HEK293T (cell line): ENCODE data around the gene TMEM269.

Experiments
- CTCF ChIA-PET: fragments of 350-600 bp; formaldehyde crosslinking; extraction: SDS; loops from one replicate; lab custom pipeline; 2021; ENCODE audit warnings: antibody characterized with exemption, inconsistent platforms; lab: Yijun Ruan, JAX
- POLR2A ChIA-PET: fragments of 350-600 bp; formaldehyde crosslinking; extraction: SDS; loops from one replicate; lab custom pipeline; 2020; ENCODE audit warnings: antibody characterized with exemption, inconsistent platforms; lab: Yijun Ruan, JAX
- DNase-seq: peaks from one replicate; pipeline ENCODE4 v3.0.0; 2012; ENCODE audit warnings: mixed read lengths; ENCODE audit errors: extremely low spot score
- ARNT ChIP-seq: fragments of 450-650 bp; IDR thresholded peaks from 2 replicates; pipeline ENCODE4 v1.6.1; 2017; ENCODE audit warnings: mild to moderate bottlenecking
- BHLHE40 ChIP-seq: fragments of 450-650 bp; IDR thresholded peaks from 2 replicates; pipeline ENCODE4 v1.6.1; 2016; ENCODE audit warnings: mild to moderate bottlenecking, moderate library complexity, borderline replicate concordance
- CTBP1 ChIP-seq: fragments of 450-650 bp; IDR thresholded peaks from 2 replicates; pipeline ENCODE4 v1.6.1; 2016; ENCODE audit warnings: borderline replicate concordance
- ELF4 ChIP-seq: fragments of 450-650 bp; IDR thresholded peaks from 2 replicates; pipeline ENCODE4 v1.6.1; 2017; ENCODE audit warnings: antibody characterized with exemption
- FOXA1 ChIP-seq: fragments of 450-650 bp; IDR thresholded peaks from 2 replicates; pipeline ENCODE4 v1.6.1; 2016; ENCODE audit warnings: mild to moderate bottlenecking
- FOXK2 ChIP-seq: fragments of 450-650 bp; IDR thresholded peaks from 2 replicates; pipeline ENCODE4 v1.6.1; 2016; ENCODE audit warnings: mild to moderate bottlenecking
- FOXM1 ChIP-seq: fragments of 450-650 bp; IDR thresholded peaks from 2 replicates; pipeline ENCODE4 v1.6.1; 2017; ENCODE audit warnings: mild to moderate bottlenecking, borderline replicate concordance
- HDGF ChIP-seq: fragments of 450-650 bp; IDR thresholded peaks from 2 replicates; pipeline ENCODE4 v1.6.1; 2017; ENCODE audit warnings: antibody characterized with exemption, borderline replicate concordance
- L3MBTL2 ChIP-seq: fragments of 450-650 bp; conservative IDR thresholded peaks from 2 replicates; pipeline ENCODE4 v1.6.1; 2016; ENCODE audit warnings: mild to moderate bottlenecking
- LEF1 ChIP-seq: fragments of 450-650 bp; IDR thresholded peaks from 2 replicates; pipeline ENCODE4 v1.6.1; 2017; ENCODE audit warnings: mild to moderate bottlenecking, borderline replicate concordance
- NFRKB ChIP-seq: fragments of 450-650 bp; IDR thresholded peaks from 2 replicates; pipeline ENCODE4 v1.6.1; 2016; ENCODE audit warnings: mild to moderate bottlenecking, moderate library complexity
- PKNOX1 ChIP-seq: fragments of 450-650 bp; IDR thresholded peaks from 2 replicates; pipeline ENCODE4 v1.6.1; 2016
- SP1 ChIP-seq: fragments of 450-650 bp; IDR thresholded peaks from 2 replicates; pipeline ENCODE4 v1.6.1; 2017
- SUZ12 ChIP-seq: fragments of 450-650 bp; IDR thresholded peaks from 2 replicates; pipeline ENCODE4 v1.6.1; 2016; ENCODE audit warnings: mild to moderate bottlenecking
- TARDBP ChIP-seq: fragments of 450-650 bp; IDR thresholded peaks from 2 replicates; pipeline ENCODE4 v1.6.1; 2016
- ZNF384 ChIP-seq: fragments of 450-650 bp; IDR thresholded peaks from 2 replicates; pipeline ENCODE4 v1.6.1; 2016

Gene TMEM269

GRCh38 chr1:42741706-42742105 lies 43.1 kb upstream of the TMEM269 start:
- CTCF ChIA-PET, result interaction anchor here (0.6 to 1.0 kb wide), 2 partner anchors 11 to 121 kb away, joined by 3 to 5 read pairs; no protein-coding TSS in a partner anchor
- no peak for DNase-seq
- POLR2A ChIA-PET, result no interaction called here
- TF ChIP-seq ARNT (no peak), L3MBTL2 (no peak), ELF4 (no peak), TARDBP (no peak), BHLHE40 (no peak), ZNF384 (no peak), HDGF (no peak), SP1 (no peak), CTBP1 (no peak), SUZ12 (no peak), NFRKB (no peak), FOXK2 (no peak), FOXA1 (no peak)

GRCh38 chr1:42742141-42742540 lies 42.6 kb upstream of the TMEM269 start:
- no peak for TF ChIP-seq HDGF
- no peak for TF ChIP-seq FOXM1
- no peak for TF ChIP-seq ELF4
- no peak for TF ChIP-seq NFRKB
- TF ChIP-seq ARNT, result no peak
- TF ChIP-seq CTBP1, result no peak
- no peak for TF ChIP-seq FOXK2
- TF ChIP-seq ZNF384, result no peak
- no peak for DNase-seq
- CTCF ChIA-PET, result interaction anchor here (1.0 kb wide), 1 partner anchor 11 kb away, joined by 3 read pairs; no protein-coding TSS in a partner anchor
- POLR2A ChIA-PET, result no interaction called here

GRCh38 chr1:42742617-42743316 lies 42.0 kb upstream of the TMEM269 start:
- POLR2A ChIA-PET, result interaction anchor here (1.2 kb wide), 1 partner anchor 24 kb away, joined by 3 read pairs; the partner anchor contains the start of genes C1orf50 and P3H1
- TF ChIP-seq ELF4 (no peak), PKNOX1 (no peak), LEF1 (no peak), BHLHE40 (no peak), FOXK2 (no peak), L3MBTL2 (no peak), TARDBP (no peak)
- DNase-seq, result no peak
- CTCF ChIA-PET, result interaction anchor here (0.6 kb wide), 1 partner anchor 226 kb away, joined by 4 read pairs; no protein-coding TSS in a partner anchor

- CTCF ChIA-PET, result interaction anchor here (0.6 kb wide), 1 partner anchor 227 kb away, joined by 4 read pairs; no protein-coding TSS in a partner anchor
- no peak for DNase-seq
- TF ChIP-seq FOXA1, result no peak
- TF ChIP-seq PKNOX1, result no peak
- no peak for TF ChIP-seq L3MBTL2
- no peak for TF ChIP-seq FOXK2
- no peak for TF ChIP-seq FOXM1
- TF ChIP-seq ARNT, result no peak
- no peak for TF ChIP-seq SP1
- no peak for TF ChIP-seq ELF4
- TF ChIP-seq LEF1, result no peak
- POLR2A ChIA-PET, result interaction anchor here (1.2 kb wide), 1 partner anchor 24 kb away, joined by 3 read pairs; the partner anchor contains the start of genes C1orf50 and P3H1
These were observed 41.3 kb upstream of the TMEM269 start for GRCh38 chr1:42743317-42744147.

- POLR2A ChIA-PET, result no interaction called here
- no peak for TF ChIP-seq NFRKB
- no peak for TF ChIP-seq LEF1
- no peak for TF ChIP-seq SUZ12
- no peak for TF ChIP-seq TARDBP
- no peak for DNase-seq
- CTCF ChIA-PET, result no interaction called here
These were observed 40.7 kb upstream of the TMEM269 start for GRCh38 chr1:42744148-42744413.

- no peak for DNase-seq
- ChIA-PET POLR2A (no interaction called here), CTCF (interaction anchor here (1.7 kb wide), 1 partner anchor 20 kb away, joined by 4 read pairs; no protein-coding TSS in a partner anchor)
These were observed 38.9 kb upstream of the TMEM269 start for GRCh38 chr1:42745851-42746250.

More at GRCh38 chr1:42745851-42746250, 38.9 kb upstream of the TMEM269 start:
- TF ChIP-seq ZNF384 (no peak), L3MBTL2 (no peak), FOXK2 (no peak), LEF1 (no peak), TARDBP (no peak), BHLHE40 (no peak), CTBP1 (no peak), SUZ12 (no peak), ELF4 (no peak), SP1 (no peak), HDGF (no peak), NFRKB (no peak), PKNOX1 (no peak), FOXM1 (no peak), ARNT (no peak), FOXA1 (no peak)
